Endothelial cell of umbilical vein (primary cell): Measurements from ENCODE around the gene SLC6A18. TPM values are rescaled to one million over a fixed set of nuclear protein-coding genes. Genes with fewer than 3 reads are reported as not detected.

ENCODE experiments used
- BruUV-seq: library from RNA; stranded (reverse); fragments of 400-500 nt; replicated peaks from 2 replicates; lab custom pipeline; 2021; lab: Mats Ljungman, UMichigan
- CTCF ChIA-PET: fragments of 300-600, 350-600 bp; sonication (Branson Sonifier 250); formaldehyde crosslinking; loops from one replicate; lab custom pipeline; 2021; ENCODE audit warnings: antibody characterized with exemption, inconsistent platforms; lab: Charles Lee
- POLR2A ChIA-PET: fragments of 300-600, 350-600 bp; sonication (Branson Sonifier 250); formaldehyde crosslinking; loops from one replicate; lab custom pipeline; 2021; ENCODE audit warnings: antibody characterized with exemption, inconsistent platforms; lab: Charles Lee
- DNase-seq: peaks from one replicate; pipeline ENCODE4 v3.0.0-alpha.2; 2011; ENCODE audit warnings: low read depth, low spot score
- FAIRE-seq: peaks from 2 replicates; lab custom pipeline; 2011; peaks lifted over from hg19 to GRCh38; lab: Jason Lieb, UNC
- H2AFZ ChIP-seq: 2 replicates; pipeline ENCODE4 v1.6.0; 2012; ENCODE audit warnings: low read depth, low read length, control low read depth, inconsistent platforms
- H3K27ac ChIP-seq: 2 replicates; pipeline ENCODE4 v1.5.1; 2011; ENCODE audit warnings: low read depth, mild to moderate bottlenecking, control low read depth, low read length, moderate library complexity; ENCODE audit not compliant: insufficient read depth
- H3K27me3 ChIP-seq, 2 experiments: 2 replicates each; pipeline versions ENCODE4 v1.6.0 to v1.6.1; 2011; ENCODE audit warnings: low read length in 2 of 2, mixed read lengths in 1 of 2; ENCODE audit not compliant: control insufficient read depth in 2 of 2, insufficient read depth in 2 of 2
- H3K36me3 ChIP-seq, 2 experiments: 2 replicates in 1 of 2; 3 replicates in 1 of 2; pipeline ENCODE4 v1.5.1; 2011; ENCODE audit warnings: low read length in 2 of 2, mild to moderate bottlenecking in 1 of 2, moderate library complexity in 1 of 2; ENCODE audit not compliant: control insufficient read depth in 2 of 2, insufficient read depth in 2 of 2; ENCODE audit errors: extremely low read depth in 1 of 2
- H3K4me1 ChIP-seq: 3 replicates; pipeline ENCODE4 v1.5.1; 2011; ENCODE audit warnings: mild to moderate bottlenecking, low read length; ENCODE audit not compliant: control insufficient read depth, insufficient read depth; ENCODE audit errors: extremely low read depth
- H3K4me2 ChIP-seq: 2 replicates; pipeline ENCODE4 v1.6.1; 2011; ENCODE audit warnings: low read length, control low read depth, mixed read lengths; ENCODE audit not compliant: insufficient read depth
- H3K4me3 ChIP-seq, 3 experiments: fragments of 200-600 bp in 1 of 3; sonication (generic), shearing (Covaris generic) in 1 of 3; replicated peaks in 1 of 3; 2 replicates each; pipeline ENCODE4 v1.5.1; 2011 to 2016; ENCODE audit warnings: control low read depth in 3 of 3, low read length in 3 of 3, mild to moderate bottlenecking in 2 of 3, inconsistent platforms in 1 of 3, low read depth in 1 of 3, moderate library complexity in 1 of 3; ENCODE audit not compliant: insufficient read depth in 1 of 3
- H3K79me2 ChIP-seq: 2 replicates; pipeline ENCODE4 v1.6.0; 2012; ENCODE audit warnings: low read length, inconsistent platforms; ENCODE audit not compliant: control insufficient read depth, insufficient read depth
- H3K9ac ChIP-seq: replicated peaks from 2 replicates; pipeline ENCODE3; 2011; ENCODE audit warnings: low read length, control low read depth; ENCODE audit not compliant: insufficient read depth; ENCODE audit errors: extremely low read depth
- H3K9me1 ChIP-seq: replicated peaks from 3 replicates; pipeline ENCODE4 v1.6.0; 2011; ENCODE audit warnings: mild to moderate bottlenecking, low read length; ENCODE audit not compliant: control insufficient read depth, insufficient read depth; ENCODE audit errors: extremely low read depth
- H3K9me3 ChIP-seq: replicated peaks from 2 replicates; pipeline ENCODE4 v1.5.1; 2012; ENCODE audit warnings: low read length, inconsistent platforms; ENCODE audit not compliant: control insufficient read depth, insufficient read depth
- H4K20me1 ChIP-seq: replicated peaks from 2 replicates; pipeline ENCODE3; 2011; ENCODE audit warnings: mild to moderate bottlenecking, low read length; ENCODE audit not compliant: control insufficient read depth, insufficient read depth; ENCODE audit errors: extremely low read depth
- CTCF ChIP-seq, 2 donors: IDR thresholded peaks; 1 replicate in 1 of 2; 2 replicates in 1 of 2; pipeline ENCODE4 v1.5.1; 2011; ENCODE audit warnings: low read length in 2 of 2, mild to moderate bottlenecking in 2 of 2, moderate library complexity in 2 of 2, control low read depth in 1 of 2, inconsistent platforms in 1 of 2, low read depth in 1 of 2; ENCODE audit not compliant: insufficient read depth in 1 of 2; ENCODE audit errors: extremely low read depth in 1 of 2
- EZH2 ChIP-seq: IDR thresholded peaks from 2 replicates; pipeline ENCODE4 v1.6.1; 2012; ENCODE audit warnings: borderline replicate concordance, low read depth, mild to moderate bottlenecking, moderate library complexity, low read length, inconsistent platforms; ENCODE audit not compliant: severe bottlenecking
- FOS ChIP-seq: IDR thresholded peaks from 2 replicates; pipeline ENCODE4 v1.6.1; 2011; ENCODE audit warnings: mild to moderate bottlenecking, low read length, moderate library complexity, borderline replicate concordance; ENCODE audit not compliant: insufficient read depth
- GATA2 ChIP-seq: IDR thresholded peaks from 2 replicates; pipeline ENCODE4 v1.7.0; 2011; ENCODE audit warnings: low read depth, mild to moderate bottlenecking, moderate library complexity, mixed read lengths, low read length; ENCODE audit not compliant: insufficient read length, insufficient read depth
- JUN ChIP-seq: IDR thresholded peaks from 2 replicates; pipeline ENCODE4 v1.6.1; 2011; ENCODE audit warnings: borderline replicate concordance, low read depth; ENCODE audit not compliant: insufficient read length, insufficient read depth
- MAX ChIP-seq: IDR thresholded peaks from 2 replicates; pipeline ENCODE4 v1.6.1; 2011; ENCODE audit not compliant: insufficient read depth, insufficient read length
- MYC ChIP-seq: IDR thresholded peaks from one replicate; pipeline ENCODE4 v1.6.1; 2011; ENCODE audit warnings: mild to moderate bottlenecking, low read depth, low read length
- POLR2A ChIP-seq: IDR thresholded peaks from 2 replicates; pipeline ENCODE4 v1.6.1; 2012; ENCODE audit warnings: low read depth, mild to moderate bottlenecking, control low read depth, low read length
- POLR2AphosphoS5 ChIP-seq: IDR thresholded peaks from 2 replicates; pipeline ENCODE4 v1.6.1; 2012; ENCODE audit warnings: low read depth, mild to moderate bottlenecking, control low read depth, low read length, moderate library complexity; ENCODE audit not compliant: insufficient read depth
- dilution Hi-C: fragments of 300-500 bp; cut with MboI; formaldehyde crosslinking; loops from one replicate; pipeline ENCODE4 v1.15.0; 2019; ENCODE audit warnings: low sequenced_read_pairs; ENCODE audit not compliant: extremely low pct_ligation_motif_present
- intact Hi-C: fragments of 100-400 bp; cut with micrococcal nuclease; formaldehyde crosslinking; loops from one replicate; pipeline ENCODE4 v1.10.0; 2022
- polyA plus RNA-seq, 4 experiments: library from polyadenylated mRNA; depleted of rRNA in 3 of 4; stranded (reverse) in 3 of 4; unstranded in 1 of 4; fragments of >200 nt; gene quantifications; 2 replicates each; pipeline versions ENCODE4 v1.2.1 to v1.2.3, GENCODE V29; 2011 to 2012; ENCODE audit warnings: missing spikeins in 1 of 4
- total RNA-seq: library from RNA; stranded (reverse); gene quantifications from 2 replicates; pipeline ENCODE4 v1.2.3, GENCODE V29; 2021

Gene SLC6A18
- total and polyA plus RNA-seq, 2 donors (not counting 3 experiments of a cell fraction or from before 2014, with no cell fraction given) = not detected

- dilution Hi-C loops = no loop called here
- DNase-seq = no peak
- ChIA-PET POLR2A (no interaction called here), CTCF (no interaction called here)
- Histone ChIP-seq H2AFZ (no peak overlapping the region), H3K79me2 (no peaks in the 10 kb centered on the region), H3K27ac (no peak overlapping the region), H3K27me3 (no peaks in the 10 kb centered on the region), H3K4me3 (no peak overlapping the region), H3K9me1 (no peaks in the 10 kb centered on the region), H3K36me3 (no peaks in the 10 kb centered on the region), H4K20me1 (no peaks in the 10 kb centered on the region), H3K9me3 (no peaks in the 10 kb centered on the region), H3K9ac (no peak overlapping the region), H3K4me2 (no peak overlapping the region), H3K4me1 (no peaks in the 10 kb centered on the region)
- no peak for FAIRE-seq
- intact Hi-C loops = no loop called here
- no TSS peak for BruUV-seq
- TF ChIP-seq JUN (no peak), POLR2AphosphoS5 (no peak), POLR2A (no peak), FOS (no peak), MAX (no peak), GATA2 (no peak), EZH2 (no peak), CTCF (IDR thresholded peaks at IDR 0.05; ENCODE audit: extremely low read depth in 1 of 2, insufficient read depth in 1 of 2, low read depth in 1 of 2, low read length in 2 of 2) (no peak), MYC (no peak)
These were observed 34.8 kb downstream of the SLC6A18 start for GRCh38 chr5:1259806-1260480.
